ENCODE measurements around the gene SHROOM3.
"Not testable (repeated sequence)": the region's sequence is repeated elsewhere in the genome, so short reads cannot be mapped to it uniquely, and the experiment has no call there.

SHROOM3 gene

GRCh38 chr4:76445911-76446310 is 10.9 kb downstream of the SHROOM3 start:
- DNase-seq (ENCODE audit: low read depth in 2 of 2), result no peak

DNA sequence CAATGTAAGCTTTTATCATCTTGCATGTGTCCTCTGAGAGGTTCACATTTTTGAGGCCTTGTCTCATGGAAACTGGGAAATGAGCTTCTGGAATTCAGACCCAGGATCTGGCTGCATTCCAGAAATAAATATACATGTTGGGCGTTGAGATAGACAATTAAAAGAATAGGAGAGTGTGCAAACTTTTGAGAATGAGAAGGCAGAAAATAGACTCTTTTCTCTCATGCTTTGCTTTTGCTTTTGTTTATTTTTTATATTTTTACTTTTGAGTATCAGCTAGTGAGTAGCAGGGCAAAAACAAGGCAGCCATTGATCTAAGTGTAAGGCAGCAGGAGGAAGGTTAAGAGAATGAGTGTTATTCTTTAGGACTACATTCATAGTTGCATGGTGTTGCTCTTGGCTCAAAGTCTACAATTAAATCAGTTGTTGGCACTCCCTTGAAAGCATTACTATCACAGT is 12.4 kb downstream of the SHROOM3 start:
- no peak for DNase-seq (ENCODE audit: low read depth in 2 of 2)

- DNase-seq (ENCODE audit: low read depth in 2 of 2), result no peak
These were observed 13.2 kb downstream of the SHROOM3 start for GRCh38 chr4:76448211-76448610.

DNA sequence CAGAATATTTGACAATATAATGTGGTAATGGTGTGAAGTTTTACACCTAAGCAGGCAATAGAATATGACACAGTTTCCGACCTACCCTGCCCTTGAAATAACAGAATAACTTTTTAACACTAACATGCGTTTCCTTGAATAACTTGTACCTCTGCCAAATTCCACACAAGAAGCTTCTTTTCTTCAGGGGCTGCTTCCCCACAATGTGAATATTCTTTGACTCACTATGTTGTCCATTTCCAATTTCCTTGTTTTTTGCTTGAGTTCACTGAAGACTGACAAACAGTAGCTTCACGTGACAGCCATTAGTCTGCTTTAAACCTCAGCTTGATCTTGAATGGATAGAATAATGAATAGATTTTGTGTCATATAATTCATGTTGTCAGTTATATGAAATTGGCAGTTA is 14.3 kb downstream of the SHROOM3 start:
- DNase-seq (ENCODE audit: low read depth in 2 of 2), result no peak

GRCh38 chr4:76449833-76450232 is 14.8 kb downstream of the SHROOM3 start:
- DNase-seq (ENCODE audit: low read depth in 2 of 2), result no peak

DNA sequence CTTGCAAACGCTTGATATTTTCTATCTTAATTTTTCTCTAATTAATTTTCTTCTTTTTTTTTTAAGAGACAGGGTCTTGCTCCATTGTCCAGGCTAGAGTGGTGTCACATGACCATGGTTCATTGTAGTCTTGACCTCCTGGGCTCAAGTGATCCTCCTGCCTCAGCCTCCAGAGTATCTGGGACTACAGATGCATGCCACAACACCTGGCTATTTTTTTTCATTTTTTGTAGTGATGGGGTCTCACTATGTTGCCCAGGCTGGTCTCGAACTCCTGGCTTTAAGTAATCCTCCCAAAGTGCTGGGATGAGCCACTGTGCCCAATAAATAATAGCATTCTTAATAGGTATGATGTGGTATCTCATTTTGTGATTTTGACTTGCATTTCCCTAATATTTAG is 18.2 kb downstream of the SHROOM3 start:
- DNase-seq (ENCODE audit: low read depth in 2 of 2), result no peak

DNA sequence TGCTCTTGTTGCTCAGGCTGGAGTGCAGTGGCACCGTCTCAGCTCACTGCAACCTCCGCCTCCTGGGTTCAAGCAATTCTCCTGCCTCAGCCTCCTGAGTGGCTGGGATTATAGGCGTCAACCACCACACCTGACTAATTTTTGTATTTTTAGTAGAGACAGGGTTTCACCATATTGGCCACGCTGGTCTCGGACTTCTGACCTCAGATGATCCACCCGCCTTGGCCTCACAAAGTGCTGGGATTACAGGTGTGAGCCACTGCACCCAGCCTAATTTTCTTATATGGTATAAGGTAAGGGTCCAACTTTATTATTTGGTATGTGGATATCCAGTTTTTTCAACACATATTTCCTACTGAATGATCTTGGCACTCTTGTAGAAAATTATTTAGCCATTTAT is 19.0 kb downstream of the SHROOM3 start:
- DNase-seq (ENCODE audit: low read depth in 2 of 2), result not testable (repeated sequence)

DNA sequence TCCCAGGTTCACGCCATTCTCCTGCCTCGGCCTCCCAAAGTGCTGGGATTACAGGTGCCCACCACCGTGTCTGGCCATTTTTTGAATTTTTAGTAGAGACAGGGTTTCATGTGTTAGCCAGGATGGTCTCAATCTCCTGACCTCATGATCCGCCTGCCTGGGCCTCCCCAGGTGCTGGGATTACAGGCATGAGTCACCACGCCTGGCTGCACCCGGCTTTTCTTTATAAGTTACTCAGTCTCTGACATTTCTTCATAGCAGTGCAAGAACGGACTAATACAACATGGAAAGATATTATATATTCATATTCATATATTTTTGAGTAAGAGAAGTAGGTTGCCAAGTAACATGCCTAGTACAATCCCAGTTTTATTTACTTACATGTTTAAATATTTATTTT is 22.9 kb downstream of the SHROOM3 start:
- no peak for DNase-seq (ENCODE audit: low read depth in 2 of 2)

DNA sequence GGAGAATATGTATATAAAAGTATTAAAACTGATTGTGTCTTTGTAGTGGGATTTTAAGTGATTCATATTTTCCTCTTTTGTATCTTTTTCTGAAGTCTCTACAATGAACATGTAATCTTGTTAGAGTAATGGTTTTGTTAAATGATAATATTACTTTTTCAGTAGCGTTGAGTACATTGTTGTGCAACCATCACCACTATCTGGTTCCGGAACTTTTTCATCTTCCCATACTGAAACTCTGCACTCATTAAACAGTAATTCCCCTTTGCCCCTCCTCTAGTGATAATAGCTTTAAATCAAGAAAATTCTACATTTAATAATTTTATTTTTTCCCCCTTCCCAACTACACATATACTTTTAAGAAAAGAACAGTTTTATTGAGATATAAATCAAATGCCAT is 23.3 kb downstream of the SHROOM3 start:
- DNase-seq (ENCODE audit: low read depth in 2 of 2), result no peak

DNA sequence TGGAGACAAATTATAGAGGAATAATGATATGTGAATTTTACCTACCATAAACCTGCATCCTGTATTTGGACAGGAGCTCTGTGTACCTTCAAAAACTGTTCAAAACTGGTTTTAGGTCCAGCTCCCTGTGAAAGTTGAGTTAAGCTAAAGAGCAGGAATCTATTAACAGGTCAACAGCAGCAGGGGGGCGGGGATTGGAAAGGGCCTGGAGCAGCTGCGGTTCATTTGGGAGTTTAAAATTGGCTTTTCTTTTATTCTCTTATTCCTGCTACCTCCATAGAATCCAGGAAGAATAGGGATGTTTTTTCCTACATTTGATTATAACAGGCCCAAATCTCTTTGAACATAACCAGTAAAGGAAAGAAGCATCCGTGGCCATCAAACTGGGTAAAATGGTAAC is 23.8 kb downstream of the SHROOM3 start:
- no peak for DNase-seq (ENCODE audit: low read depth in 2 of 2)

GRCh38 chr4:76459291-76459723 is 24.3 kb downstream of the SHROOM3 start:
- no peak for DNase-seq (ENCODE audit: low read depth in 2 of 2)

DNA sequence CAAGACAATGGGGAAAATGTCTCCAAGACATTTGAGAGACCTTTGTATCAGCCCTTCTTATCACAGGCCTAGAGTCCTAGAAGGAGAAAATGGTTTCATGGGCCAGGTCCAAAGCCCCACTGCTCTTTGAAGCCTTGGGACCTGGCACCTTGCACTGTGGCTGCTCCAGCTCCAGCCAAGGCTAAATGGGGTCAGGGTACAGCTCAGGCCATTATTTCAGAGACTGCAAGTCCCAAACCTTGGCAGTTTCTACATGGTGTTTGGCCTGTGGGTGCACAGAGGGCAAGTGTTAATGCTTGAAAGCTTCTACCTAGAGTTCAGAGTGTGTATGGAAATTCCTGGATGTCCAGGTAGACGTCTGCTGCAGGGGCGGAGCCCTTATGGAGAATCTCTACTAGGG is 28.5 kb downstream of the SHROOM3 start:
- DNase-seq (ENCODE audit: low read depth in 2 of 2), result no peak

- no peak for DNase-seq (ENCODE audit: low read depth in 2 of 2)
These were observed 35.0 kb downstream of the SHROOM3 start for GRCh38 chr4:76470064-76470463.

DNA sequence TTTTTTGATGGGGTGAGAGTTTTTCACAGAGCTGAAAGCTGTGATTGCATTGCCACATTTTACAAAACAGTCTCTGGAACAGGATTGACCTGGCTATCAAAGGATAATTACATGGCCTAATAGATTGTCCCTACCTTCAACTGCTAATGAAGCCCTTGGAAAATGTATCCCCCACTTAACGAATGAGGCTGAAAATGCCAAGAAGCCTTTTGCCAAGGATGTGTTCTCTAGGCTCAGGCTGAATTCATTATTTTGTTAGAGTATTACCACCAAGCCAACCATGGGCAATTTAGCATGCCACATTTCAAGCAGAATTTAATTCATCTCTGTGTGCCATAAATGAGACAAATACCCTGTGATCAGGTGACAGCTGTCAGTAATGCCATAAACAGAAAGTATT is 35.5 kb downstream of the SHROOM3 start:
- DNase-seq (ENCODE audit: low read depth in 2 of 2), result no peak

DNA sequence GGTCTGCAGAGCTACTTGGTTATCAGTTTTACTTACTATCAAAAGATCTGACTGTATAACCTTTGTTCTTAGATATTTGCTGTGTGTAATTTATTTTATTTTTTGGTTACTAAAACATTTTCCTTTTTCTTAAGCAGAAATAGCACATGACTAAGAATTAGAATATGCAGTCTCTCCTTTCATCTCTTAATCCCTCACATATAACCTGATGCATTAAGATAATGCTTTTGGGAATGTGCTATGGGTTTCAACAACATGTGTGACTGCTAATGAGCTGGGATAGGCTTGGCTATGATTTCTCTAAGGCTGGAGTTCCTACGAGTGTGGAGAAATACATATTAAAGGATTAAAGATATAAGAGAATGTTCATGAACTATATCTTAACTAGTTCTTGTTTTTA is 41.5 kb downstream of the SHROOM3 start:
- no peak for DNase-seq (ENCODE audit: low read depth in 2 of 2)

DNA sequence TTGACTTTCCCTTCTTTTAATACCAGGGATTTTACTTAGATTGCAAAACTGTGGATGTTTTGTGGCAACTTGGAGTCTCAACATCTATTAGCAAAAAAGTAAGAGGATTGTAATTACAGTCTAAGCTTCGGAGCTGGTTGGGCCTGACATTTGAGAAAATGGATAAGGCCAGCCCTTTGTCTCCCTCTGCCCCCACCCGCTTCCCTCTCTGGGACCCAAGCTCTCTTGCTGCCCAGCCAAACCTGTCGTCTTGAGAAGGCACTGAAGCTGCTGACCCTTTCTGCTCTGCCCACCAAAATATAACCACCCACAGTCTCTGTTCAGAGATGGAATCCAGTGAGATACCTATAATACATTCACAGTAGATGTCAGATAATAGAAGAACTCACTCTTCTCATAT is 49.6 kb downstream of the SHROOM3 start:
- no peak for DNase-seq (ENCODE audit: low read depth in 2 of 2)

GRCh38 chr4:76485450-76485849 is 50.4 kb downstream of the SHROOM3 start:
- no peak for DNase-seq (ENCODE audit: low read depth in 2 of 2)

DNA sequence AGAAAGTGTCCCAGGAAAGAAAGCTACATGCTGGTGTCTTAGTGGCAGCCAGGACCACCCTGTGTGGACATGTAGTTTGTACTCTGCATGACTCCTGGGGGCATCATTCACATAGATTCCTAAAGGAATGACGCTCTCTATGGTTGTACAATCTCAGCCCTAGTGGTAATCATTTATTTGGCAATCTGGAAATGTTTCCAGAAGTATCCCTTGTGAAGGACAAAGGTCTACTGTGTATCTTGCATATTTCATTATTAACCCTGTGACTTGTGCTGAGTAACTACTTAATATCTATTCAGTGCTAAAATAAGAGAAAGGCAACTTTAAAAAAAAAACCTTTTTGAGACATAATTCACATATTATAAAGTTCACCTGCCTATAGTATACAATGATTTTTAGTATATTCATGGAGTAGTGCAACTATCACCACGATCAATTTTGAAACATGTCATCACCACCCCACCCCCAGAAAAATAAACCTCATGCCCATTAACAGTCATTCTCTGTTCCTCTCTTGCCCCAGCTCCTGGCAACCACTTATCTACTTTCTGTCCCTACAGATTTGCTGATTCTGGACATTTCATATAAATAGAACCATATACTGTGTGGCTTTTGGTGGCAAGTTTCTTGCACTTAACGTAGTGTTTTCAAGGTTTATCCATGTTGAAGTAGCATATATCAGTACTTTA is 51.7 kb downstream of the SHROOM3 start:
- DNase-seq (ENCODE audit: low read depth in 2 of 2), result no peak

- DNase-seq (ENCODE audit: low read depth in 2 of 2), result no peak
These were observed 52.6 kb downstream of the SHROOM3 start for GRCh38 chr4:76487621-76488020.

GRCh38 chr4:76488455-76488854 is 53.4 kb downstream of the SHROOM3 start:
- no peak for DNase-seq (ENCODE audit: low read depth in 2 of 2)

DNA sequence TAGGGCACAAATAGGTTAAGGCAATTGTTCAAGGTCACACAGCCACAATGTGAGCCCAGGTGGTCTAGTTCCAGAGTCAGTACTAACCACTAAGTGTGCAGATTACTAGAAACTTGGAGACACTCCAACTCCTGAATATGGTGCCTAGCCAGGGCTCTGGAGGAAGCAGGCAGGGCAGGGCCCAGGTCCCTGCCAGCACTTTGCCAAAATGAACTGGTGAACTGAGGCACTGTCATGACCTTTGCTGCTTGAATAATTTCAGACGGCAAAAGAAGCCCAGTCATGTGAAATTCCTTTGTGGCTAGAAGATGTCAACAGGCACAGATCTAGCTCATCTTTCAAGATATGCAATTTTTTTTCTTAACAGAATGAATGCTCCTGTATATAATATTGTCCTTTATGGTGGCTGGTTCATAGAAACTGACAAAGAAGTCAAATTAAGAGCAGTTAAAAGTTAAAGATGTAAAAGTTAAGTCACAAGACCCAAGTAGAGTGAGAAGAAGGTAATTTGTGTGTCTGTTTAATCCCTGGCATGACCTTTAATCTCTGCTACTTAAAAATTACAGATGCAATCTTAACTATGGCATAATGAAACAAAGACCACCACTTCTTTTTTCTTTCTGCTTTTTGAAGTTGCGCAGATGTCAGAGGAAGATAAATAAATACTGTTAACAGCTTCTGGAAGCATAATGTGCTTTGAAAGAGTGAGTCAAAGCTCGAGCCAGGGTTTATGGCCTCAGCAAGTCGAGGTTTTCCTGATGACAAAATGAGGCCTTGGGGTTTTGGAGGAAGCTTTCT is 54.1 kb downstream of the SHROOM3 start:
- no peak for DNase-seq (ENCODE audit: low read depth in 2 of 2)

DNA sequence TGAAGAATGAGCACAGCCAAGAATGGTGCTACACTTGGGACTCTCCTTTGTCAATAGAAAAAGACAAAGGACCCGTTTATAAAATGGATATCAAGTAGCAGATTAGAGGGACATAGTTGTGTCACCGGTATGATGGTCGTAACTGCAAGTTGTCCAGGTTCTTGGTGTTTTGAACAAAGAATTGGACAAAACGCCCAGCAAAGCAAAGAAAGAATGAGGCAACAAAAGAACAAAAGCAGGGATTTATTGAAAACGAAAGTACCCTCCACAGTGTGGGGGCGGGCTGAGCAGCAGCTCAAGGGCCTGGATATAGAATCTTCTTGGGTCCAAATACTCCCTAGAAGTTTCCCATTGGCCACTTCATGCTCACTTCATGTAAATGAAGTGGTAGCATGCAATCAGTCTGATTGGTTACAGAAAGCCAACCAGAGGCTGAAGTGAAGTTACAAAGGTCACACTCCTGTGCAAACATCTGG is 54.7 kb downstream of the SHROOM3 start:
- DNase-seq (ENCODE audit: low read depth in 2 of 2), result no peak

GRCh38 chr4:76492055-76492454 is 57.0 kb downstream of the SHROOM3 start:
- DNase-seq (ENCODE audit: low read depth in 2 of 2), result no peak

All from activated CD4-positive, alpha-beta T cell treated with anti-CD3 and anti-CD28 coated beads for 24 hours (primary cell).